Bronchial epithelial cell (primary cell): ENCODE data around the gene ZNF414. TPM values are rescaled to one million over a fixed set of nuclear protein-coding genes. Genes with fewer than 3 reads are reported as not detected.

Experiments used
- DNase-seq: peaks from one replicate; pipeline ENCODE4 v3.0.0-alpha.2; 2010; ENCODE audit warnings: low read depth
- FAIRE-seq: peaks from 2 replicates; lab custom pipeline; 2011; peaks lifted over from hg19 to GRCh38; lab: Jason Lieb, UNC
- H3K27me3 ChIP-seq: 2 replicates; pipeline ENCODE4 v1.5.1; 2011; ENCODE audit warnings: low read length; ENCODE audit not compliant: control insufficient read depth, insufficient read depth
- H3K36me3 ChIP-seq: 2 replicates; pipeline ENCODE4 v1.5.1; 2011; ENCODE audit warnings: low read length; ENCODE audit not compliant: control insufficient read depth, insufficient read depth
- H3K4me3 ChIP-seq: 2 replicates; pipeline ENCODE4 v1.5.1; 2011; ENCODE audit warnings: mild to moderate bottlenecking, low read depth, low read length, control low read depth
- CTCF ChIP-seq: IDR thresholded peaks from 2 replicates; pipeline ENCODE4 v1.5.1; 2011; ENCODE audit warnings: mild to moderate bottlenecking, moderate library complexity, low read length, control low read depth, inconsistent platforms; ENCODE audit not compliant: insufficient read depth, severe bottlenecking
- total RNA-seq: library from RNA; depleted of rRNA; stranded (reverse); fragments of >200 nt; gene quantifications from 2 replicates; pipeline ENCODE4 v1.2.1, GENCODE V29; 2014

ZNF414 gene
- total RNA-seq, 1 donor from 2014 or later: 3.4 TPM

GRCh38 chr19:8532225-8532624, 18.3 kb upstream of the ZNF414 start:
- Histone ChIP-seq H3K36me3 (no peaks in the 10 kb centered on the region), H3K4me3 (no peak overlapping the region), H3K27me3 (no peaks in the 10 kb centered on the region)
- no peak for TF ChIP-seq CTCF
- DNase-seq (no peak), FAIRE-seq (no peak)

- Histone ChIP-seq H3K36me3 (no peaks in the 10 kb centered on the region), H3K4me3 (no peak overlapping the region), H3K27me3 (no peaks in the 10 kb centered on the region)
- DNase-seq (no peak), FAIRE-seq (no peak)
- TF ChIP-seq CTCF: no peak
These were observed 17.5 kb upstream of the ZNF414 start for GRCh38 chr19:8531470-8531869.

- DNase-seq: no peak
- no peak for TF ChIP-seq CTCF
- Histone ChIP-seq H3K4me3 (no peak overlapping the region), H3K27me3 (no peaks in the 10 kb centered on the region), H3K36me3 (no peaks in the 10 kb centered on the region)
- FAIRE-seq: no peak
These were observed 16.2 kb upstream of the ZNF414 start for GRCh38 chr19:8530061-8530679.

GRCh38 chr19:8529369-8530006, 15.5 kb upstream of the ZNF414 start:
- no peaks in the 10 kb centered on the region for H3K27me3 ChIP-seq
- peak; percentile 66 for FAIRE-seq
- DNase-seq: no peak
- TF ChIP-seq CTCF: no peak
- H3K36me3 ChIP-seq: no peaks in the 10 kb centered on the region
- H3K4me3 ChIP-seq: no peak overlapping the region

- FAIRE-seq (no peak), DNase-seq (no peak)
- TF ChIP-seq CTCF: no peak
- no peaks in the 10 kb centered on the region for H3K36me3 ChIP-seq
- H3K27me3 ChIP-seq: no peaks in the 10 kb centered on the region
- H3K4me3 ChIP-seq: no peak overlapping the region
These were observed 14.5 kb upstream of the ZNF414 start for GRCh38 chr19:8528500-8528899.
